Smooth muscle cell (in vitro differentiated cells): ENCODE measurements around the gene NEDD8. TPM values are rescaled to one million over a fixed set of nuclear protein-coding genes. Genes with fewer than 3 reads are reported as not detected.

Experiments used
- DNase-seq: peaks from one replicate; lab custom pipeline; 2025; ENCODE audit not compliant: unreplicated experiment; lab: John Stamatoyannopoulos, UW
- H2AFZ ChIP-seq: fragments of 200-600 bp; sonication (generic); 2 replicates; pipeline ENCODE4 v1.6.0; 2016; ENCODE audit warnings: antibody characterized with exemption, low read depth, mild to moderate bottlenecking
- H3F3A ChIP-seq: fragments of 200-600 bp; sonication (generic); 2 replicates; pipeline ENCODE4 v1.6.0; 2017; ENCODE audit warnings: antibody characterized with exemption, low read depth
- H3K27ac ChIP-seq: fragments of 200-600 bp; sonication (generic); 2 replicates; pipeline ENCODE4 v1.5.1; 2016; ENCODE audit warnings: low read depth, mild to moderate bottlenecking
- H3K27me3 ChIP-seq: fragments of 200-600 bp; sonication (generic); 2 replicates; pipeline ENCODE4 v1.6.1; 2016; ENCODE audit warnings: low read depth, mild to moderate bottlenecking
- H3K36me3 ChIP-seq: fragments of 200-600 bp; sonication (generic); 2 replicates; pipeline ENCODE4 v1.5.1; 2016; ENCODE audit warnings: low read depth
- H3K4me1 ChIP-seq: fragments of 200-600 bp; sonication (generic); 2 replicates; pipeline ENCODE4 v1.5.1; 2016; ENCODE audit warnings: low read depth
- H3K4me2 ChIP-seq: fragments of 200-600 bp; sonication (generic); 2 replicates; pipeline ENCODE4 v1.6.0; 2016; ENCODE audit warnings: mild to moderate bottlenecking
- H3K4me3 ChIP-seq: fragments of 200-600 bp; sonication (generic); 2 replicates; pipeline ENCODE4 v1.5.1; 2016; ENCODE audit warnings: mild to moderate bottlenecking
- H3K79me2 ChIP-seq: fragments of 200-600 bp; sonication (generic); 2 replicates; pipeline ENCODE4 v1.6.0; 2016; ENCODE audit warnings: low read depth, mild to moderate bottlenecking
- H3K9ac ChIP-seq: fragments of 200-600 bp; sonication (generic); 2 replicates; pipeline ENCODE4 v1.6.0; 2016; ENCODE audit warnings: low read depth
- H3K9me3 ChIP-seq: fragments of 200-600 bp; sonication (generic); replicated peaks from 2 replicates; pipeline ENCODE4 v1.5.1; 2016; ENCODE audit warnings: low read depth
- H4K20me1 ChIP-seq: fragments of 200-600 bp; sonication (generic); 2 replicates; pipeline ENCODE4 v1.6.0; 2016; ENCODE audit warnings: low read depth
- WGBS: methylation state at CpG from one replicate; pipeline ENCODE4 v1.1.7; 2016; ENCODE audit warnings: low lambda C conversion rate; 5-methylcytosine and 5-hydroxymethylcytosine counted together
- polyA plus RNA-seq: library from polyadenylated mRNA; unstranded; fragments of >200 nt; fragmentation: Nextera tagmentation; extraction: Ambion mirVana; gene quantifications from 2 replicates; pipeline ENCODE4 v1.2.1, GENCODE V29; 2016
- total RNA-seq: library from RNA; depleted of rRNA; stranded (reverse); fragments of >200 nt; gene quantifications from 2 replicates; pipeline ENCODE4 v1.2.3, GENCODE V29; 2014
- TF ChIP-seq, protein P1 (sequence below): fragments of 200-600 bp; sonication (generic); IDR thresholded peaks from 2 replicates; pipeline ENCODE4 v1.5.1; 2017; ENCODE audit warnings: borderline replicate concordance, mild to moderate bottlenecking, antibody characterized with exemption; ENCODE audit not compliant: insufficient read depth, poor library complexity, severe bottlenecking

Gene NEDD8
- total RNA-seq (209 and 211 TPM in 2 replicates), polyA plus RNA-seq (375 and 432 TPM in 2 replicates)

DNA sequence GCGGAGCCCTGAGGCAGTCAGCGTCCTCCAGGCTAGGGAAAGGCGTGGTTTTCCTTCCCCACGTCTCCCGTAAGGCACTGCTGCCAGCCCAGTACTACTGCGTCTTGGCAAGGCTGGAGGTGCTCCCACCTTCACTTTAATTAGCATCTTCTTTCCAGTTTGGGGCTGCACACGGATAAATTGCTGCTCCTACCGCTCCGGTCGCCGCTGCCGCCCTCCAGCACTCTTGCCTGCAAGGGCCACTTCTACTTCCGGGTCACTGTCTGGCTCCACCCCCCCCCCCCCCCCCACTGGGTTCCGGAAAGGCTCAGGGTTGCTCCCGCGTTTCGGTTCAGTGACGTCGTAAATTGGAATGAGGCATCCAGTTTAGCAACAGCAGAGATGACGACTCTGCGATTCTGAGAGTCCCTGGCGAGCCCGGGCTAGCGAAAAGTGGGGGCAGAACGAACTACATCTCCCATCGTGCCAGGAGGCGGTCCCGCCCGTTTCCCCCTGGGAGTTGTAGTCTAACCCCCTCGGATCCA is at the start of gene NEDD8:
Gene NEDD8, minus strand, starts transcription at position 247 of the 524 bp plus-strand sequence. Its CDS starts 100 bp downstream, at position 147.
- peak within 1 kb of the TSS; percentile 91 for H3K9ac ChIP-seq
- H3K27me3 ChIP-seq: no peaks in the 10 kb centered on the region
- TF ChIP-seq, protein P1, sequence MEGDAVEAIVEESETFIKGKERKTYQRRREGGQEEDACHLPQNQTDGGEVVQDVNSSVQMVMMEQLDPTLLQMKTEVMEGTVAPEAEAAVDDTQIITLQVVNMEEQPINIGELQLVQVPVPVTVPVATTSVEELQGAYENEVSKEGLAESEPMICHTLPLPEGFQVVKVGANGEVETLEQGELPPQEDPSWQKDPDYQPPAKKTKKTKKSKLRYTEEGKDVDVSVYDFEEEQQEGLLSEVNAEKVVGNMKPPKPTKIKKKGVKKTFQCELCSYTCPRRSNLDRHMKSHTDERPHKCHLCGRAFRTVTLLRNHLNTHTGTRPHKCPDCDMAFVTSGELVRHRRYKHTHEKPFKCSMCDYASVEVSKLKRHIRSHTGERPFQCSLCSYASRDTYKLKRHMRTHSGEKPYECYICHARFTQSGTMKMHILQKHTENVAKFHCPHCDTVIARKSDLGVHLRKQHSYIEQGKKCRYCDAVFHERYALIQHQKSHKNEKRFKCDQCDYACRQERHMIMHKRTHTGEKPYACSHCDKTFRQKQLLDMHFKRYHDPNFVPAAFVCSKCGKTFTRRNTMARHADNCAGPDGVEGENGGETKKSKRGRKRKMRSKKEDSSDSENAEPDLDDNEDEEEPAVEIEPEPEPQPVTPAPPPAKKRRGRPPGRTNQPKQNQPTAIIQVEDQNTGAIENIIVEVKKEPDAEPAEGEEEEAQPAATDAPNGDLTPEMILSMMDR: no peak
- peak within 1 kb of the TSS; percentile 93 for H3K4me2 ChIP-seq
- peak; percentile 74 for DNase-seq
- H2AFZ ChIP-seq: peak within 1 kb of the TSS; percentile 90
- under 1% methylated on average over 27 of the region's 30 CpGs for WGBS
- no peaks in the 10 kb centered on the region for H3K9me3 ChIP-seq
- H3K4me3 ChIP-seq: peak within 1 kb of the TSS; percentile 85
- peaks cover 72% of the 10 kb centered on the region for H3K79me2 ChIP-seq
- peak within 1 kb of the TSS; percentile 89 for H3K27ac ChIP-seq
- H3K36me3 ChIP-seq: no peaks in the 10 kb centered on the region
- peaks cover 12% of the 10 kb centered on the region for H3F3A ChIP-seq
- H3K4me1 ChIP-seq: peaks cover 17% of the 10 kb centered on the region
- H4K20me1 ChIP-seq: peaks cover 15% of the 10 kb centered on the region

DNA sequence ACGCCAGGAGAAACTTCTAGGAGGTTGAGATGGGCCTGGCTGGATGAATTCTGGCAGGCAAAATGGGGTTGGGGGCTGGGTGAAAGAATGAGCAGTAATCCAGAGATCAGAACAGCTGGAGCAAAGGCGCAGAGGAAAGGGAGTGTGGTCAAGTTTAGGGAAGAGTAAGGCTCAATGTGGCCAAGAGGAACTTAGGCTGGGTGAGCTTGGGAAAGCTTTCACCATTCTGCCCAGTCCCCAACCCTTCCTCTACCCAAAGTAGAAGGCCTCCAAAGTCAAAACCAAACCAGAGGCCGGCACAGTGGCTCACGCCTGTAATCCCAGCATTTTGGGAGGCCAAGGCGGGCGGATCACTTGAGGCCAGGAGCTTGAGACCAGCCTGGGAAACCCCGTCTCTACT is 49.5 kb upstream of the NEDD8 start:
- Histone ChIP-seq H3K4me3 (no peak overlapping the region), H3K36me3 (no peaks in the 10 kb centered on the region), H3K9ac (no peak overlapping the region), H4K20me1 (no peaks in the 10 kb centered on the region), H3K27ac (no peak overlapping the region), H2AFZ (no peak overlapping the region), H3K27me3 (no peaks in the 10 kb centered on the region), H3K79me2 (no peaks in the 10 kb centered on the region), H3K4me2 (no peak overlapping the region), H3K4me1 (no peaks in the 10 kb centered on the region), H3F3A (no peaks in the 10 kb centered on the region), H3K9me3 (no peaks in the 10 kb centered on the region)
- no peak for DNase-seq
- TF ChIP-seq, protein P1: no peak
- WGBS: 93% methylated on average over 7 of the region's 7 CpGs

DNA sequence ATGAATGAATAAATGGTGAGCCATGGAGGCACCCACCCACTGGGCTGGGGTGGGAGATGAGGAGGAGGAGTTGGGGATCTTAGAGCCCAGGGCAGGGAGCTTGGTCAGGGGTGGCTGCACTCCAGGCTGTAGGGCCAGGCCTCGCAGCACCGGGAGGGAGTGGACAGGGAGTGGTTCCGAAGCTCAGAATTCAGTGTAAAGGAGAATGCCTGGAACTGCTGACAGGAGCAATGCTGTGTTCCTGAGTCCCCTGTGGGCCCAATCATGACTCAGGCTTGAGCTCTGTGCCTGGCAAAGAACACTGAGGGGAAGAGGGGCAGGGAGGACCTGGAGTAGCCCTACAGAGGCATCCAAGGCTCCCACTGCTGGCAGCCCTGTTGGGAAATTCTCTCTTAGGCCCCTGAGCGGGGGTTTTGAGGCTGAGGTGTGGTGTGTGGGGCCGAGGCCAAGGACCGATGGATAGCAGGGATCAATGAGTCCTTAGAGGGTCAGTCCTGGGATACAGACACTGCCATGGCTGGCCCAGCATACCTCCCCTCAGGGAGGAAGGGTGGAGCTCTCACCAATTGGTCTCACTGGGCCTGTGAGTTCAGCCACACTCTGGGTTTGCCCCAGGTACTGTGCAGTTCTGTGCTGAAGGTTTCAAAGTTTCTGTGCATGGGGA is 48.8 kb upstream of the NEDD8 start:
- H3K27me3 ChIP-seq: no peaks in the 10 kb centered on the region
- no peak overlapping the region for H3K9ac ChIP-seq
- H3K4me3 ChIP-seq: no peak overlapping the region
- DNase-seq: no peak
- no peaks in the 10 kb centered on the region for H3F3A ChIP-seq
- H3K79me2 ChIP-seq: no peaks in the 10 kb centered on the region
- no peaks in the 10 kb centered on the region for H3K36me3 ChIP-seq
- H3K4me1 ChIP-seq: no peaks in the 10 kb centered on the region
- no peak overlapping the region for H2AFZ ChIP-seq
- no peak overlapping the region for H3K4me2 ChIP-seq
- TF ChIP-seq, protein P1: no peak
- no peak overlapping the region for H3K27ac ChIP-seq
- H4K20me1 ChIP-seq: no peaks in the 10 kb centered on the region
- H3K9me3 ChIP-seq: no peaks in the 10 kb centered on the region
- WGBS: 86% methylated on average over 6 of the region's 6 CpGs
